ENCODE data around the gene TBC1D32.

GRCh38 chr6:121334299-121335086 lies at the start of gene TBC1D32:
- TF ChIP-seq CTCF (IDR thresholded peaks at IDR 0.05; ENCODE audit: insufficient read depth, low read depth, low read length) (no peak), EZH2 (IDR thresholded peaks at IDR 0.05; ENCODE audit: insufficient read depth, low read length) (no peak)

Measured in astrocyte (in vitro differentiated cells and primary cell).